Brain microvascular endothelial cell (primary cell): ENCODE data around the gene PDE10A.
"Not testable (repeated sequence)": the region's sequence is repeated elsewhere in the genome, so short reads cannot be mapped to it uniquely, and the experiment has no call there.

Experiments used
- DNase-seq: peaks from one replicate; pipeline ENCODE4 v3.0.0-alpha.2; 2020
- H3K27ac ChIP-seq: fragments of 250-450 bp; sonication (Bioruptor Pico); 2 replicates; pipeline ENCODE4 v1.5.1; 2020; ENCODE audit warnings: mild to moderate bottlenecking, moderate library complexity
- H3K27me3 ChIP-seq: fragments of 250-450 bp; sonication (Bioruptor Pico); replicated peaks from 2 replicates; pipeline ENCODE4 v1.5.1; 2020; ENCODE audit warnings: mild to moderate bottlenecking
- H3K36me3 ChIP-seq: fragments of 250-450 bp; sonication (Bioruptor Pico); replicated peaks from 2 replicates; pipeline ENCODE4 v1.5.1; 2020; ENCODE audit warnings: mild to moderate bottlenecking
- H3K4me3 ChIP-seq: 2 replicates; pipeline ENCODE4 v1.5.1; 2011; ENCODE audit warnings: low read depth, mild to moderate bottlenecking, control low read depth, low read length, moderate library complexity
- CTCF ChIP-seq: IDR thresholded peaks from 2 replicates; pipeline ENCODE4 v1.5.1; 2011; ENCODE audit warnings: low read depth, mild to moderate bottlenecking, moderate library complexity, low read length, control low read depth, inconsistent platforms; ENCODE audit errors: missing control alignments
- in situ Hi-C: cut with HindIII; loops from 2 replicates; pipeline ENCODE4 v1.10.0; 2017; ENCODE audit warnings: low sequenced_read_pairs, low pct_ligation_motif_present

Gene PDE10A

GRCh38 chr6:165597821-165598220, 65.2 kb downstream of the PDE10A start:
- in situ Hi-C loops: no loop called here

GRCh38 chr6:165594584-165595333, 68.3 kb downstream of the PDE10A start:
- Histone ChIP-seq H3K4me3 (no peak overlapping the region), H3K27me3 (no peaks in the 10 kb centered on the region), H3K27ac (no peak overlapping the region), H3K36me3 (no peaks in the 10 kb centered on the region)
- no peak for DNase-seq
- in situ Hi-C loops: no loop called here
- no peak for TF ChIP-seq CTCF

More at GRCh38 chr6:165597821-165598220, 65.2 kb downstream of the PDE10A start:
- TF ChIP-seq CTCF: no peak
- Histone ChIP-seq H3K36me3 (no peaks in the 10 kb centered on the region), H3K4me3 (no peak overlapping the region), H3K27me3 (no peaks in the 10 kb centered on the region), H3K27ac (no peak overlapping the region)
- no peak for DNase-seq

GRCh38 chr6:165592947-165593346, 70.1 kb downstream of the PDE10A start:
- DNase-seq, H3K27ac ChIP-seq, in situ Hi-C loops: not testable (repeated sequence)

GRCh38 chr6:165588515-165588914, 74.5 kb downstream of the PDE10A start:
- Histone ChIP-seq H3K36me3 (no peaks in the 10 kb centered on the region), H3K27ac (no peak overlapping the region), H3K27me3 (no peaks in the 10 kb centered on the region), H3K4me3 (no peak overlapping the region)
- TF ChIP-seq CTCF: no peak
- in situ Hi-C loops: no loop called here
- DNase-seq: no peak

More at GRCh38 chr6:165592947-165593346, 70.1 kb downstream of the PDE10A start:
- not testable (repeated sequence) for H3K36me3 ChIP-seq, H3K27me3 ChIP-seq, H3K4me3 ChIP-seq

GRCh38 chr6:165587206-165587605, 75.8 kb downstream of the PDE10A start:
- TF ChIP-seq CTCF: no peak
- Histone ChIP-seq H3K36me3 (no peaks in the 10 kb centered on the region), H3K27ac (no peak overlapping the region), H3K4me3 (no peak overlapping the region), H3K27me3 (no peaks in the 10 kb centered on the region)
- no peak for DNase-seq
- in situ Hi-C loops: no loop called here

- H3K27me3 ChIP-seq: no peaks in the 10 kb centered on the region
These were observed 76.3 kb downstream of the PDE10A start for GRCh38 chr6:165586706-165587105.

More at GRCh38 chr6:165586706-165587105, 76.3 kb downstream of the PDE10A start:
- no peak overlapping the region for H3K27ac ChIP-seq
- in situ Hi-C loops: no loop called here
- DNase-seq: no peak
- H3K36me3 ChIP-seq: no peaks in the 10 kb centered on the region
- no peak overlapping the region for H3K4me3 ChIP-seq
- no peak for TF ChIP-seq CTCF
